ENCODE results near the gene G6PC1.
"Not testable (repeated sequence)": the region's sequence is repeated elsewhere in the genome, so short reads cannot be mapped to it uniquely, and the experiment has no call there.

Gene G6PC1

DNA sequence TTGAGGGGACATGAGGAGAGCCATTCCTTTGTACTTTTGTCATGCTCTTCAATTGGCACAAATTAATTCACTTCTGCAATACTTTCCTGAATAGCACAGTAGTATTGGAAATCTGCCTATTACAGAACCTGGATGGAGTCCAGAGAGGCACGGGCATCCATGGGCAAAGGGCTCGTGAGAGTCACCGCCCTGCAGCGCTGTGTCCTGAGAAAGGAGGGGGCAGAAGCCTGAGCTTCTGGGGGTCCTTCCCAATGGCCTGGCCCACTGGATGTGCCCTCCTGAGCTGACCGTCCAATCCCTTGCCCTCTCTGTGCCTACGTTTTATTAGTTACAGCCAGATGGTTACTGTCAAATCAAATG, 3.5 kb downstream of the G6PC1 start:
- no peak for DNase-seq

DNA sequence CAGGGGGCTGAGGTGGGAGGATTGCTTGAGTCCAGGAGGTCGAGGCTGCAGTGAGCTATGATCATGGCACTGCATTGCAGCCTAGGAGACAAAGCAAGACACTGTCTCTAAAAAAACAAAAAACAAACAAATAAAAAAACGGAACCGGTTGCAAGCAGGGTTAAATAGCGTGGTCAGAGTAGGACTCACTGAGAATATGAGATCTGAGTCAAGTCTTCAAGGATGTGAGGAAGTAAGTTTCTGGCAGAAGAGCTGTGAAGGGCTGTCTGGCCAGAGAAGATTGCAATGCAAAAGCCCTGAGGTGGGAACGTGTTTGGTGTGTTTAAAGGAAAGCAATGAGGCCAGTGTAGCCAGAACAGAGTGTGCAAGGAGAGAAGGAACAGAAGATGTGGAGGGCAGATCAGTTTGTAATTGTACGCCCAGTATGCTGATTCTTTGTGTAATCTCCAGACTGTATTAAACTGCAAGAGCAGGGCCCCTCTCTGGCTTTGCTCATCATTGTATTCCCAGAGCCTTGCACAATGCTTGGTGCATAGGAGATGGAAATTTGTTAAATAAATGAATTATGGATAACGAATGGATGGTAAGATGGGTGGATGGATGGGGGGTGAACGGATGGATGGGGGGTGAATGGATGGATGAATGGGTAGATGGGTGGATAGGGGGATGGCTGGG, 6.3 kb downstream of the G6PC1 start:
- DNase-seq = no peak

DNA sequence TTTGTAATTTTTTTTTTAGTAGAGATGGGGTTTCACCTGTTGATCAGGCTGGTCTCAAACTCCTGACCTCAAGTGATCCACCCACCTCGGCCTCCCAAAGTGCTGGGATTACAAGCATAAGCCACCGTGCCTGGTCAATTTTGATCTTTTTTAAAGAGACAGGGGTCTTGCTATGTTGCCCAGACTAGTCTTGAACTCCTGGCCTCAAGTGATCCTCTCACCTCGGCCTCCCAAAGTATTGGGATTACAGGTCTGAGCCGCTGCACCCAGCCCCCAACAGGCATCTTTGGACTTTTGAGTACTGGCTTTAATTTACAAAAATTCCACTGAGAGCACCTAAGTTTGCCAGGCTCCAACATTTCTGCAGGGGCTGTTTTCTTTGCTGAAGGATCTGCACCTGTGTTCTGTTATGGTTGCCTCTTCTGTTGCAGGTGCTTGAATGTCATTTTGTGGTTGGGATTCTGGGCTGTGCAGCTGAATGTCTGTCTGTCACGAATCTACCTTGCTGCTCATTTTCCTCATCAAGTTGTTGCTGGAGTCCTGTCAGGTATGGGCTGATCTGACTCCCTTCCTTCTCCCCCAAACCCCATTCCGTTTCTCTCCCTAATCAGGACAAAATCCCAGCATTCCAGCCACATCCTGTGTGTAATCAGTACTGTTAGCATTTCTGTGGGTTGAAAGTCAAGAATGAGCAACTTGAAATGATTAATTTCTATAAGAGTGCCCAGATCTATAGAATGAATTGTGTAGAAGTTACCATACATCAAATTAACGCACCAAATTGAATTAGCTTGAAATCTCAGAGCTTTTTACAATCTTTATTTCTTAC, 8.5 kb downstream of the G6PC1 start:
- no peak for DNase-seq

DNA sequence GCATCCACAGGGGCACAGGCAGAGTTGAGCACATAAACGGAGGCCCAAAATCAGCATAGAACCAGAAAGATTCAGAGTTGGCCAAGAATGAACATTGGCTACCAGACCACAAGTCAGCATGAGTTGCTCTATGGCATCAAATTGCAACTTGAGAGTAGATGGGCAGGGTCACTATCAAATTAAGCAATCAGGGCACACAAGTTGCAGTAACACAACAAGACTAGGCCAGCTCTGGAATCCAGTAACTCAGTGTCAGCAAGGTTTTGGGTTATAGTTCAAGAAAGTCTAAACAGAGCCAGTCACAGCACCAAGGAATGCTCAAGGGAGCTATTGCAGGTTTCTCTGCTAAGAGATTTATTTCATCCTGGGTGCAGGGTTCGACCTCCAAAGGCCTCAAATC, 12.9 kb downstream of the G6PC1 start:
- no peak for DNase-seq

DNA sequence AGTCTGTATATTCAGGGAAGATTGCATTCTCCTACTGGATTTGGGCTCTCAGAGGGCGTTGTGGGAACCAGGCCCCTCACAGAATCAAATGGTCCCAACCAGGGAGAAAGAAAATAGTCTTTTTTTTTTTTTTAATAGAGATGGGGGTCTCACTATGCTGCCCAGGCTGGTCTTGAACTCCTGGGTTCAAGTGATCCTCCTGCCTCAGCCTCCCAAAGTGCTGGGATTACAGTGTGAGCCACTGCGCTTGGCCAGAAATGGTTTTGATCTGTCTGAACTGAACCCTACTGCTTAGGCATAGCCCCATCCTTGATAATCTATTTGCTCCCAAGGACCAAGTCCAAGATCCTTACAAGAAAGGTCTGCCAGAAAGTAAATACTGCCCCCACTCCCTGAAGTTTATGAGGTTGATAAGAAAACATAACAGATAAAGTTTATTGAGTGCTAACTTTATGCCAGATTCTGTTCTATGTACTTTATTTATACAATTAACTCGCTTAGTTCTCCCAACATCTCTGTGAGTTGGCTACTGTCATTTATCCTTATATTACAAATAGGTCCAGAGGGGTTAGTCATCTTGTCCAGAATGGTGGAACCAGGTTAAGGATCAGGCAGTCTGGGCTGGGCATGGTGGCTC, 13.5 kb downstream of the G6PC1 start:
- no peak for DNase-seq

DNA sequence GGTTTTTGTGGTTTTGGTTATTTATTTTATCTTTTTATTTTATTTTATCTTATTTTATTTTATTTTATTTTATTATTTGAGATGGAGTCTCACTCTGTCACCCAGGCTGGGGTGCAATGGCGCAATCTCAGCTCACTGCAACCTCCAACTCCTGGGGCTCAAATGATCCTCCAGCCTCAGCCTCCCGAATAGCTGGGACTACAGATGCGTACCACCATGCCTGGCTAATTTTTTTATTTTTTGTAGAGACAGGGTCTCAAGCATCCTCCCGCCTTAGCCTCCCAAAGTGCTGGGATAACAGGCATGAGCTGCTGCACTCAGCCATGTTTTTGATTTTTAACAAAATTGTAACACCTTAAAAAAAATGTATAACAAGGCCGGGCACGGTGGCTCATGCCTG, 14.7 kb downstream of the G6PC1 start:
- DNase-seq = not testable (repeated sequence)

DNA sequence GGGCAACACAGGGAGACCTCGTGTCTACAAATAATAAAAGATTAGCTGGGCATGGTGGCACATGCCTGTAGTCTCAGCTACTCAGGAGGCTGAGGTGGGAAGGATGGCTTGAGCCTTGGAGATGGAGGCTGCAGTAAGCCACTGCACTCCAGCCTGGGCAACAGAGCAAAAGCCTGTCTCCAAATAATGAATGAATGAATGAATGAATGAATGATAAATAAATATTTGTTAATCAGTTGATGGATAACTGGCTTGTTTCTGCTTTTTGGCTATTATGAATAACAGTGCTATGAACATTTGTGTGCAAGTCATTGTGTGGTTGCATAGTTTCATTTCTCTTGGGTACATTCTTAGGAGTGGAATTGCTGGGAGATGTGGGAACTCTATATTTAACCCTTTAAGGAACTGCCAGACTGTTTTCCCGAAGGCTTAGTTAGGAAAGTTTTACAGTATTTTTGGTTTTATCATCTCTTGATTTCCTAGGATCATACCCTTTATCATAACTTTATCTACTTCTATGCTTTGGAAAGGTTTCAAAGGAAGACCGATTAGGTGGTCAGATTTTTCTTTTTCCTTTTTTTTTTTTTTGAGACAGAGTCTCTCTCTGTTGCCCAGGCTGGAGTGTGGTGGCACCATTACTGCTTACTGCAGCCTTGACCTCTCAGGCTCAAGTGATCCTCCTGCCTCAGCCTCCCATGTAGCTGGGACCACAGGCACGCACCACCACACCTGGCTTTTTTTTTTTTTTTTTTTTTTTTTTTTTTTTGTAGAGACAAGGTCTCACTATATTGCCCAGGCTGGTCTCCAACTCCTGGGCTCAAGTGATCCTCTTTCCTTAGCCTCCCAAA, 16.0 kb downstream of the G6PC1 start:
- DNase-seq = not testable (repeated sequence)

DNA sequence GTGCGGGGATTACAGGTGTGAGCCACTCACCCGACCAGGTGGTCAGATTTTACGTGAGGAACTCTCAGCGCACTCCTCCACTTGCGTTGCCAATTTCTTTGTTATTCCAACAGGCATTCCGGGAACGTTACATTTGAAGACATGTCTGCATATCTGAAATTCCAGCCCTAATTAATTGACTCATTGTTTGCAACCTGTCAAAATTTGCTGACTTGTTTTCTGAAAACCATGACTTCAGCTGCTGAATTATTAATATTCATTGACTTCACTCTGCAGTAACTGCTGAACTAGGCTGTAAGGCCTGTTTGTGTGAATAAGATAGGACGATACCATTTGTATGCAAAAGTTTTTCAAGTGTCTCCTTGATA, 16.6 kb downstream of the G6PC1 start:
- no peak for DNase-seq

DNA sequence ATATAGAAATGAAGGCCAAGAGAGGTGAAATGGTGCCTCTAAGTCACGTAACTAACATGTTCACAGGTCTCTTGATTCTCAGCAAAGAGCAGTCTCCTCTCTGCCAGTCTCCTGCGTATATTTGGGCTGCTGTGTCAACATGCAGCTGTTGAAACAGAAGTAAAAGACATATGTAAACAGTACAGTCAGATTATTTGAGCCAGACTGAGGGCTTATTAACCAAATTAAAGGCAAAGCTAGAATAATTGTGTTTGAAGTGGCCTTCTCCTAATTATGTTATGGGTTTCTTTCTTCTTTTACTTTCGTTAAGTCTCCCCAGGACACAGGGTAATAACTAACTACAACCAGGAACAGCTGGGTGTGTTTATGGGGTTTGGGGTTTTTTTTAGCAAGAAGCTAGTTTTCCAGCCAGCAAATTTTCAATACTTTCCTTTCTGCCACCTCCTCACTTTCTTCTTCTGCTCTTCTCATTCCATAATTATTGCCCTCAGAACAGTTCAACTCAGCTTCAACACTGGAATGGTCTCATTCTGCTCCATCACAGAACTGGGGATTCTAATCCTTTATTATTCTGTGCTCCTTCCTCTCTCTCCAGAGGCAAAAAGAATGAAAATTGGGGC, 18.4 kb downstream of the G6PC1 start:
- DNase-seq = no peak

DNA sequence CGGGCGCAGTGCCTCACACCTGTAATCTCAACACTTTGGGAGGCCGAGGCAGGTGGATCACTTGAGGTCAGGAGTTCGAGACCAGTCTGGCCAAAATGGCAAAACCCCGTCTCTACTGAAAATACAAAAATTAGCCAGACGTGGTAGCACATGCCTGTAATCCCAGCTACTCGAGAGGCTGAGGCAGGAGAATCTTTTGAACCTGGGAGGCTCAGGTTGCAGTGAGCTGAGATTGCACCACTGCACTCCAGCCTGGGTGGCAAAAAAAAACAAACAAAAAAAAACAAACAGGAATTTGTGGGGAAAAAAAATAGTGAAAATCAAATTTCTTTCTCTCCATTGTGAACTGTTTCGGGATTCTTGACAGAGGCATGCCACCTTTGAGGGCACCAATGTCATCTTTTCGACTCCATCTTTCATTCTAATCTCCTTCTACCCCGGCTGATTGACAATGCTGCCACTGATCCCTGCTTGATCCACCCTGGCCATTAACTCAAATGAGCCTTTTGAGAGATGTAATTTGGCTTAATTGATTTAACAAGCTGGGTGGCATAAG, 19.0 kb downstream of the G6PC1 start:
- not testable (repeated sequence) for DNase-seq

DNA sequence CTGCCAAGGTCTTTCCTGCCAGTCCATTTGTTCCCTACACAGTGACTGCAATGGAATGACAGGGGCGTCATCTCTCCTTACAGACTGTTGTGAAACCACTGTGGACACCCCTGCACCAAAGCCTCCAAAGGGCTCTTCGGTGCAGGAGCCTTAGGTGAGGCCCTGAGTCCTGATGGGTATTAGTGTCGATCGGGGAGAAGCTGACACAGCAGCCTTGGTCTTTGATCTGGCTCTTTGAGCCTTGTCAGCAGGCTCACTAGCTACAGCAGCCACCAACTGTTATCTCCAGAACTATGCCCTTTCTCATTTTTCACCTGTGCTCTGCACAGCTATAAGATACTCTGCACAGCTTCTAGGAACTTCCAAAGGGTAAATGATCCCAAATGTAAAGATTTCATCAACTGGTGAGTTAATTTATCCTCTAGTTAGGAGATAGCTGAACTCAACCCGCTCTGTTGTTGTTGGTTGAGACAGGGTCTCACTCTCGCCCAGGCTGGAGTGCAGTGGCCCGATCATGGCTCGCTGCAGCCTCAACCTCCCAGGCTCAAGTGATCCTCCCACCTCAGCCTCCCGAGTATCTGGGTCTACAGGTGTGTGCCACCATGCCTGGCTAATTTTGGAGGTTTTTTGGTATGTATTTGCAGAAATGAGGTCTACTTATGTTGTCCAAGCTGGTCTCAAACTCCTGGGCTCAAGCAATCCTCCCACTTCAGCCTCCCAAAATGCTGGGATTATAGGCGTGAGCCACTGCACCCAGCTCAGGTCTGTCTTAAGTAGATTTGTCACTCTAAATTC, 19.7 kb downstream of the G6PC1 start:
- no peak for DNase-seq

DNA sequence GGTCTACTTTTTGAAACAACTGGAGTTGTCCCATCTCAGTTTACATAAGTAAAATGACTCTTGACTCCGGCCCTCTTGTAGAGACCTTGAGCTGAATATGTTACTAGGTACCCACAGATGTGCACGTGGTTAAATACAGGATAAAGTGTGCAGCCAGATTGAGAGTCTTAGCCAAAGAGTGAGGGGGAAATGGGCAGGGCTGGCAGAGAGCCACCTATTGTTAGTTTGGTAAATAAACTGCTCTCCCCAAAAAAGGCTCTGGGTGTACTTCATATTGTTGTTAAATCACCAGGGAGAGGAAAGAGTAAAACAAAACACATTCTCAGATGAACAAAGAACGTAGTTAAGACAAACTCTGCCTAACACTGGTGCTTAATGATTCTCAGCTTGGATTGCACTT, 20.3 kb downstream of the G6PC1 start:
- no peak for DNase-seq

DNA sequence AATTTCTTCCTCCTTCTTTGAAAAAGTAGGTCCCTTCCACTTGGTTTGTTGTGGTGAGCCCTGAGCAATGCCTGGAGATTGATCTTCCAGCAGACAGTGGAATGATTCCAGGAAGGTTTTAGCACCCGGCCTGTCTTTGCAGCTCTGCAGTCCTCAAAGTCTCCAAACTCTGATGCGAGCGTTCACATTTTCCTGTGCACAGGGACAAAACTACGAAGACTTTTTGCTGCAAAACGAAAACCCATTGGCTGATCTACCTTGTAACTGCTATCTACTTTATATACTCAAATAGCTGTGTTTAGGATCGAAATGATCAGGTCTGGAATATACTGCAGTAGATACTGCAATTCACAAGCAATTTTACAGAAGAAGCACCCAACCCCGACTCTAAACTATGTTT, 21.7 kb downstream of the G6PC1 start:
- DNase-seq = no peak

DNA sequence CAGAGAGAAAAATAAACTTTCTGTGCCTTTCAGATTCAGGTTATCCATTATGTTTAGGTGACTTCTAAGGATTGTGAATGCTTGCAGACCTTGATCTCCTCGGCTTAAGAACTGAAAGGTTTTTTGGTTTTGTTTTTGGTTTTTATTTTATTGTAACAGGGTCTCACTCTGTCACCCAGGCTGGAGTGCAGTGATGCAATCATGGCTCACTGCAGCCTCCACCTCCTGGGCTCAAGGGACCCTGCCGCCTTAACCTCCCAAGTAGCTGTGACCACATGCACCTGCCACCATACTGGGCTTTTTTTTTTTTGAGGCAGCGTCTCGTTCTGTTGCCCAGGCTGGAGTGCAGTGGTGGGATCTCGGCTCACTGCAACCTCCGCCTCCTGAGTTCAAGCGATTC, 22.9 kb downstream of the G6PC1 start:
- DNase-seq = not testable (repeated sequence)

DNA sequence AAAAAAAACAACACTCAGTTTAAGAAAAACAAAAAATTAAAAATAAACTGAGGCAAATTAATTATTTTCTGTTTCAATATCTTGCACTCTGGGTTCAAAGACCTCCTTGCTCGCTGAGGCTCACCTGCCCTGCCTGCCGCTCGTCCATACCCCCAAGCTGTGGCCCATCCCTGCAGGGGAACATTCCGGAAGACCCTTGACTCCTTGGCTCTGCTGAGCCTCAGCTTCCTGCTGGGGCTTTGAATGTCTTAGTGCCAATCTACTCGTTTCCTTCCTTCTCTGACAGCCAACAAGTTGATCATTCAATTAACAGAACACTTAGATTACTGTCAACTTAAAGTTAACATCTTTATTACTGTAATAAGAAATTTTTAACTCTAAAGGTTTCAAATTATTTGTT, 24.3 kb downstream of the G6PC1 start:
- no peak for DNase-seq

DNA sequence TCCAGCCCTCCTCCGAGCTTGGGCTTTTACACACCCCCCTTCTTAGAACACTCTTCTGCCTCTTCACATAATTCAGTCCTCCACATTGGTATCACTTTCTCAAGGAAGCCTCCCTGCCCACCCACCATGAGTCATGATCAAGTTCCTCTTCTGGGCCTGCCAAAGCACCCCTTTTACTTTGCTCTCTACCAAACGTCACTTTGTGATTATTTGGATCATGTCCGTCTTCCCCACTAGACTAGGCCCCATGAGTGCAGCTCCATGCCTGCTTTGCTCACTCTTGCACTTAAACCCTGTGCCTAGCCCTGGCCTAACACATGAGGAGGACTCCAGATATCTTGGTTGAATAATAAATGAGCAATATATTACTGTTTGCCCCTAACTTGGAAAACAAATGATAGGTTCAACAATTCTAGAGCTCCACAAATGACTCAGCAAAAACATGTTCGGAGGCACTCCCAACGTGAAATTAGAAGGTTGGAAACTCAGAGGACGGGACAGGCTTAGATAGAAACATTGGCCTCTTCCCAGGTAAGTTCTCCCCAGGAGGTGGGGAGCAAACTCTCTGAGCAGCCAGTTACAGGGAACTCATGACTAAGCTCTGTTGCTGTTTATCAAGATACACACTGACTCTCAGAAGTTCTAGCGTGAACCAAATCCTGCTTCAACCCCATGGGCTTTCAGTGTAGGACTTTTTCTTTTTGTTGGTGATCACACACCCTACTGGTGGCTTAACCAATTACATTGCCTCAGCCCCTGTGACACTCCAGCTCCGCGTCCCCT, 28.3 kb downstream of the G6PC1 start:
- peak; percentile 12 for DNase-seq

DNA sequence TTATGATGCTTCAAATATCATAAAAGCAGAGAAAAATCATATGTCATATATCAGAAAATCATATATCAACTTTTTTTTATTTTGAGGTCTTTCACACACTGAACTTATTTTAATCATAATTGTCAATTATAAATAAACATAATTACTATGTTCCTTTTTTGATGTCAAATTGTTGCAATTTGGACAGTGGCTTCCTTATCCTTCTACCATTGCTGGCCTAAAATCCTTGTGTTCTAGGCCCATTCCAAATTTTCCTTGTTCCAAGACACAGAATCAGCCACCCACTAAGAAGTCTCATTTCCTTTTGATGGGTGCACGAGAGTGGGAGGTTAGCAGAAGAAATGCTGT, 28.9 kb downstream of the G6PC1 start:
- no peak for DNase-seq

DNA sequence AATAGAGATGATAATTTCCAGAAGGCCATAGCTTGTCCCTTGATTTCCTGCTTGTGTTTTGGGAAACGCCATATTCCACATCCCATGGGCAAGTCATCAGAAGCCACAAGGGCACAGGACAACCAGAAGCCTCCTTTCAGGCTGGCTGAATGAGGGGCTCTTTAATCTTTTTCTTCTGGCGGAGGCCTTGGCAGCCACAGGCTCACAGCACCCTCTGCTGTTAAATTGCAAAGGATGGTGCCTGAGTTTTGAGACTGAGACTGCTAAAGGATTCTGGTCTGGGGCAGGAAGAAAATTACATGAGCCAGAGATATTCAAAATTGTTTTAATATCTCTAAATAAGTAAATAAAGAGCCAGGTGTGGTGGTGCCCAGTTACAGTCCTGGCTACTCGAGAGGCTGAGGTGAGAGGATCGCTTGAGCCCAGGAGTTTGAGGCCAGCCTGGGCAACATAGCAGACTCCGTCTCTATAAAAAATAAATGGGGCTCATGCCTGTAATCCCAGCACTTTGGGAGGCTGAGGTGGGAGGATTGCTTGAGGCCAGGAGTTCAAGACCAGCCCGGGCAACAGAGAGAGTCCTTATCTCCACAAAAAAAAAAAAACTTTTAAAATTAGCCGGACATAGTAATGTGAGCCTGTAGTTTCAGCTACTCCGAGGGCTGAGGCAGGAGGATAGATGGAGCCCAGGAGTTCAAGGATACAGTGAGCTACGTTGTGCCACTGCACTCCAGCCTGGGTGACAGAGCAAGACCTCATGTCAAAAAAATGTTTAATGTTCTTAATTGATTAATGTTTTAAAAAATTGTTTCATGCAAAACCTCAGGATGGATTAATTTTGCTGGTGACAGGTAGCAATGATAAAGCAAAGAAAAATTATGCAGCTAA, 37.4 kb downstream of the G6PC1 start:
- DNase-seq = no peak

DNA sequence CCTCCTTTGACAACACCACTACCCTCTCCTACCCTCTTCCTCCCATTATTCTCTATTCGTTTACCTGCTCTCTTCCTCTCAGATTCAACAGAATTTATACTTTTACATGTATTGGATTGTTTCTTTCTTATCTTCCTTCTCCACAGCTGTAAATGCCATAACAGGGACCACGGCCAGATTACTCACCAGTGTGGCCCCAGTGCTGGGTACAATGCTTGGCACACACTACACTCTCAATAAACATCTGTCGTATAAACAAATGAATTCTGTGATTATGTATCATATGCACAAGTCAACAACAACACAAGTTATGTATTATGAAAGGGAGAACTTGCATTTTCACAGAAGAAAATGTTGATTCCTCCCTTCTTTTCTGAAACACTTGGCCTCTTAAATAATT, 43.6 kb downstream of the G6PC1 start:
- DNase-seq = no peak

DNA sequence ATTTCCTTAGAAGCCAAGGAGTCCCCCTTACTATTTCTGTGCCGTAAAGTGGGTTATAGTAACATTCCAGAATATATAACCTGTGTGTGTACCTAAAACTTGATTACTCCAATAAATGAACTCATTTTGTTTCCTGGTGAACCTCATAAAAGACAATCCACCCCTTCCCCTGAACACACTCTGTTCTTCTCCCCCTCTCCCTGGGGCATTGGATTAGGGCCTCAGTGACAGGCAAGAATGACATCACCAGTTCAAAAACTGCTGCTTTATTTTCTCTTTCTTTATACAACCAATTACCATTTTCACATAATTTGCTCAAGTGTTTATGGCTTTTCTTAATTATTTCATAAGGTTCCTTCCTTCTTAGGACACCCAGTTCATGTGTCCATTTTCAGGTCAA, 46.2 kb downstream of the G6PC1 start:
- DNase-seq = no peak

Data from stimulated activated CD4-positive, alpha-beta T cell treated with anti-CD3 and anti-CD28 coated beads, Interleukin-12 subunit alpha, Interleukin-12 subunit beta, amount 100 ng/mL, for 4 hours (primary cell).